Keratinocyte (primary cell): ENCODE data around the gene PTPN23. TPM values are rescaled to one million over a fixed set of nuclear protein-coding genes. Genes with fewer than 3 reads are reported as not detected.

ENCODE experiments used
- DNase-seq: peaks from one replicate; pipeline ENCODE4 v3.0.0-alpha.2; 2011; ENCODE audit warnings: low read depth, missing footprints, low spot score
- FAIRE-seq: peaks from 2 replicates; lab custom pipeline; 2011; peaks lifted over from hg19 to GRCh38; lab: Jason Lieb, UNC
- H2AFZ ChIP-seq: 2 replicates; pipeline ENCODE4 v1.6.0; 2012; ENCODE audit warnings: low read length, control low read depth, inconsistent platforms; ENCODE audit not compliant: control insufficient read depth
- H3K27ac ChIP-seq: 2 replicates; pipeline ENCODE4 v1.5.1; 2011; ENCODE audit warnings: low read length; ENCODE audit not compliant: control insufficient read depth, insufficient read depth
- H3K27me3 ChIP-seq: 3 replicates; pipeline ENCODE4 v1.6.0; 2011; ENCODE audit warnings: low read length; ENCODE audit not compliant: control insufficient read depth, insufficient read depth; ENCODE audit errors: extremely low read depth
- H3K36me3 ChIP-seq, 2 experiments: 2 replicates in 1 of 2; 3 replicates in 1 of 2; pipeline ENCODE4 v1.5.1; 2011; ENCODE audit warnings: low read length in 2 of 2, mild to moderate bottlenecking in 1 of 2; ENCODE audit not compliant: control insufficient read depth in 2 of 2, insufficient read depth in 2 of 2; ENCODE audit errors: extremely low read depth in 1 of 2
- H3K4me1 ChIP-seq: 3 replicates; pipeline ENCODE4 v1.5.1; 2011; ENCODE audit warnings: low read length; ENCODE audit not compliant: control insufficient read depth, insufficient read depth; ENCODE audit errors: extremely low read depth
- H3K4me2 ChIP-seq: 3 replicates; pipeline ENCODE4 v1.6.0; 2011; ENCODE audit warnings: low read depth, low read length; ENCODE audit not compliant: control insufficient read depth, insufficient read depth; ENCODE audit errors: extremely low read depth
- H3K4me3 ChIP-seq, 3 experiments: fragments of 200-600 bp in 1 of 3; sonication (generic) in 1 of 3; 2 replicates in 2 of 3; 3 replicates in 1 of 3; pipeline ENCODE4 v1.5.1; 2011 to 2016; ENCODE audit warnings: low read length in 3 of 3, mild to moderate bottlenecking in 3 of 3, control low read depth in 2 of 3, inconsistent platforms in 1 of 3, low read depth in 1 of 3, mixed read lengths in 1 of 3, mixed run types in 1 of 3, moderate library complexity in 1 of 3; ENCODE audit not compliant: control insufficient read depth in 2 of 3, insufficient read depth in 2 of 3; ENCODE audit errors: extremely low read depth in 1 of 3
- H3K79me2 ChIP-seq: 2 replicates; pipeline ENCODE4 v1.6.0; 2012; ENCODE audit warnings: low read length; ENCODE audit not compliant: control insufficient read depth, insufficient read depth
- H3K9ac ChIP-seq: 3 replicates; pipeline ENCODE4 v1.6.0; 2011; ENCODE audit warnings: low read length; ENCODE audit not compliant: control insufficient read depth, insufficient read depth; ENCODE audit errors: extremely low read depth
- H3K9me1 ChIP-seq: 3 replicates; pipeline ENCODE4 v1.6.0; 2011; ENCODE audit warnings: low read length; ENCODE audit not compliant: control insufficient read depth, insufficient read depth; ENCODE audit errors: extremely low read depth
- H3K9me3 ChIP-seq: 2 replicates; pipeline ENCODE4 v1.5.1; 2012; ENCODE audit warnings: low read depth, low read length; ENCODE audit not compliant: control insufficient read depth
- H4K20me1 ChIP-seq: 3 replicates; pipeline ENCODE4 v1.6.0; 2011; ENCODE audit warnings: low read length; ENCODE audit not compliant: control insufficient read depth, insufficient read depth; ENCODE audit errors: extremely low read depth
- EZH2 ChIP-seq: IDR thresholded peaks from one replicate; pipeline ENCODE4 v1.6.1; 2012; ENCODE audit warnings: inconsistent platforms, mild to moderate bottlenecking, low read length, moderate library complexity
- dilution Hi-C: fragments of 300-500 bp; cut with MboI; formaldehyde crosslinking; loops from one replicate; pipeline ENCODE4 v1.7.0; 2020; ENCODE audit warnings: low sequenced_read_pairs; ENCODE audit not compliant: extremely low pct_ligation_motif_present
- polyA plus RNA-seq, 5 experiments: library from polyadenylated mRNA; depleted of rRNA in 3 of 5; stranded (reverse) in 3 of 5; stranded (forward) in 1 of 5; unstranded in 1 of 5; fragments of >200 nt; gene quantifications; 1 replicate in 1 of 5; 2 replicates in 3 of 5; 3 replicates in 1 of 5; pipeline versions ENCODE4 v1.2.1 to v1.2.3, GENCODE V29; 2011 to 2012; ENCODE audit warnings: missing spikeins in 2 of 5, low read depth in 1 of 5, low replicate concordance in 1 of 5
- TF ChIP-seq, protein P1 (sequence below), 3 experiments: IDR thresholded peaks in 1 of 3; conservative IDR thresholded peaks in 1 of 3; optimal IDR thresholded peaks in 1 of 3; 2 replicates in 2 of 3; 3 replicates in 1 of 3; pipeline versions ENCODE3 to v1.5.1; 2011; ENCODE audit warnings: low read length in 3 of 3, mild to moderate bottlenecking in 3 of 3, moderate library complexity in 2 of 3, control low read depth in 1 of 3, inconsistent platforms in 1 of 3; ENCODE audit not compliant: insufficient read depth in 2 of 3; ENCODE audit errors: extremely low read depth in 1 of 3

The PTPN23 gene
- polyA plus RNA-seq, 1 donor (not counting 4 experiments of a cell fraction or from before 2014, with no cell fraction given) = 1.3 TPM

DNA sequence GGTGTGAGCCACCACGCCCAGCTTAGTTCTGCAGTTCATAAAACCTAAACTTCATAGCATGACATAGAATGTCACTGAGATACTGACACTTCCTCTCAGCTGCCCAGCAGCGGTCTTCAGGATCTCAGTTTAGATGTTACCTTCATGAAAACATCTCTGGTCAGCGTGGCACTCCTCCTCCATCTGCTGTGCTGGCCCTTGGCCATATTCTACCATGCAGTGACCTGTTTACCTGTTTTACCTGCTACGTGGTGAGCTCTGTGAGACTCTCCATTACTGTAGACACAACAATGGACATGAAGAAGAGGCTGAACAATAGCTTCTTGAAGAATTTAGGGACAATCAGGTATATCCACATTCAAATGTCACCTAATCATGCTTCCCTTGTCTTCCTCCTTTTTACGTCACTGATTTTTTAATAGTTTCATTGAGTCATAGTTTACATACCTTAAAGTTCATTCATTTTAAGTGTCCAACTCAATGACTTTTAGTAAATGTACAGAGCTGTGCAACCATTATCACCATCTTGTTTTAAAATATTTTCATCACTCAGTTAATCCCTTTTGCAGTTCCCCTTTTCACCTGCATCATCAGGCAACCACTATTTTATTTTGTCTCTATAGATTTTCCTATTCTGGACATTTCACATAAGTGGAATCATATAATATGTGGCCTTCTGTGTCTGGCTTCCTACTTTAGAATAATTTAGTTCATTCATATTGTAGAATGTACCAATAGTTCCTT, 32.2 kb upstream of the PTPN23 start:
- dilution Hi-C loops = no loop called here
- no peak for DNase-seq
- no peak overlapping the region for H3K27ac ChIP-seq

DNA sequence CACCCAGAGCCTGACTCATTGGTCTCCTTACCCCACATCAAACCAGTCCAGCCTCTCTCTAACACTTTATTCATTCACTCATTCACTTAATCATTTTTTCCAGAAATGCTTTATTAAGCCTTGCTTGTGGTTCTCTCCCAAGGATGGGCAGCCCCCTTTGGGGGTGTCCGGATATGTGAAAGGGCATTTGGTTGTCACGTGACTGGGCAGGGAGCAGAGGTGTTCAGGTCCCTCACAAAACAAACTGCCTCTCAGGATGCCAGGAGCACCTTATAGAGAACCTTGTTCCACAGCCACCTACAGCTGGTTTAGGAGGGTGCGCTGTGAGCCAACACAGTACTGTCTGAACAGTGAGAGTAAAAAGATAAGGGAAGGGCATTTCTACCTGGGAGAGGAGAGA, 25.8 kb upstream of the PTPN23 start:
- dilution Hi-C loops = no loop called here
- no peak for FAIRE-seq

More for the DNA sequence above, 32.2 kb upstream of the PTPN23 start:
- Histone ChIP-seq H3K9ac (no peak overlapping the region), H3K4me2 (no peak overlapping the region), H3K4me1 (no peaks in the 10 kb centered on the region), H2AFZ (no peak overlapping the region), H3K79me2 (no peaks in the 10 kb centered on the region), H3K36me3 (peaks cover 5 to 9% of the 10 kb centered on the region in 2 experiments), H4K20me1 (no peaks in the 10 kb centered on the region), H3K4me3 (no peak overlapping the region), H3K9me1 (no peaks in the 10 kb centered on the region), H3K27me3 (no peaks in the 10 kb centered on the region), H3K9me3 (no peaks in the 10 kb centered on the region)
- TF ChIP-seq, protein P1, sequence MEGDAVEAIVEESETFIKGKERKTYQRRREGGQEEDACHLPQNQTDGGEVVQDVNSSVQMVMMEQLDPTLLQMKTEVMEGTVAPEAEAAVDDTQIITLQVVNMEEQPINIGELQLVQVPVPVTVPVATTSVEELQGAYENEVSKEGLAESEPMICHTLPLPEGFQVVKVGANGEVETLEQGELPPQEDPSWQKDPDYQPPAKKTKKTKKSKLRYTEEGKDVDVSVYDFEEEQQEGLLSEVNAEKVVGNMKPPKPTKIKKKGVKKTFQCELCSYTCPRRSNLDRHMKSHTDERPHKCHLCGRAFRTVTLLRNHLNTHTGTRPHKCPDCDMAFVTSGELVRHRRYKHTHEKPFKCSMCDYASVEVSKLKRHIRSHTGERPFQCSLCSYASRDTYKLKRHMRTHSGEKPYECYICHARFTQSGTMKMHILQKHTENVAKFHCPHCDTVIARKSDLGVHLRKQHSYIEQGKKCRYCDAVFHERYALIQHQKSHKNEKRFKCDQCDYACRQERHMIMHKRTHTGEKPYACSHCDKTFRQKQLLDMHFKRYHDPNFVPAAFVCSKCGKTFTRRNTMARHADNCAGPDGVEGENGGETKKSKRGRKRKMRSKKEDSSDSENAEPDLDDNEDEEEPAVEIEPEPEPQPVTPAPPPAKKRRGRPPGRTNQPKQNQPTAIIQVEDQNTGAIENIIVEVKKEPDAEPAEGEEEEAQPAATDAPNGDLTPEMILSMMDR (optimal IDR thresholded peaks at IDR 0.05 in 1 of 3, IDR thresholded peaks at IDR 0.05 in 1 of 3, conservative IDR thresholded peaks at IDR 0.05 in 1 of 3; ENCODE audit: extremely low read depth in 1 of 3, insufficient read depth in 2 of 3, low read length in 3 of 3) = no peak
- no peak for TF ChIP-seq EZH2
- no peak for FAIRE-seq

More for the DNA sequence above, 25.8 kb upstream of the PTPN23 start:
- H2AFZ ChIP-seq = no peak overlapping the region
- H3K27ac ChIP-seq = no peak overlapping the region
- TF ChIP-seq EZH2 = no peak
- TF ChIP-seq, protein P1 (optimal IDR thresholded peaks at IDR 0.05 in 1 of 3, IDR thresholded peaks at IDR 0.05 in 1 of 3, conservative IDR thresholded peaks at IDR 0.05 in 1 of 3; ENCODE audit: extremely low read depth in 1 of 3, insufficient read depth in 2 of 3, low read length in 3 of 3) = no peak
- no peak overlapping the region for H3K4me3 ChIP-seq
- no peak for DNase-seq
- H3K9me3 ChIP-seq = peaks cover 18% of the 10 kb centered on the region
- no peaks in the 10 kb centered on the region for H3K79me2 ChIP-seq
- no peak overlapping the region for H3K4me2 ChIP-seq
- no peaks in the 10 kb centered on the region for H3K36me3 ChIP-seq
- no peaks in the 10 kb centered on the region for H3K4me1 ChIP-seq
- no peaks in the 10 kb centered on the region for H3K27me3 ChIP-seq
- no peaks in the 10 kb centered on the region for H4K20me1 ChIP-seq
- H3K9ac ChIP-seq = no peak overlapping the region
- no peaks in the 10 kb centered on the region for H3K9me1 ChIP-seq
